Gastrocnemius medialis (tissue), 4 donors: ENCODE measurements around the gene GMPPA.
A peak's percentile ranks its signal among the peaks of the same experiment; 100 is the strongest.

Source experiments
- POLR2A ChIP-seq, 2 donors: fragments of 450-650 bp; IDR thresholded peaks; one replicate each; pipeline ENCODE4 v1.6.1; 2017; ENCODE audit warnings: antibody characterized with exemption in 2 of 2, mild to moderate bottlenecking in 2 of 2, moderate library complexity in 2 of 2
- TF ChIP-seq, protein P1 (sequence below), 5 experiments: fragments of 450-650 bp in 3 of 5; fragments of 200-600 bp in 2 of 5; sonication (generic) in 2 of 5; IDR thresholded peaks in 4 of 5; conservative IDR thresholded peaks in 1 of 5; 1 replicate in 4 of 5; 2 replicates in 1 of 5; pipeline ENCODE4 v1.5.1; 2016 to 2019; ENCODE audit warnings: antibody characterized with exemption in 5 of 5, mild to moderate bottlenecking in 3 of 5, moderate library complexity in 3 of 5

DNA sequence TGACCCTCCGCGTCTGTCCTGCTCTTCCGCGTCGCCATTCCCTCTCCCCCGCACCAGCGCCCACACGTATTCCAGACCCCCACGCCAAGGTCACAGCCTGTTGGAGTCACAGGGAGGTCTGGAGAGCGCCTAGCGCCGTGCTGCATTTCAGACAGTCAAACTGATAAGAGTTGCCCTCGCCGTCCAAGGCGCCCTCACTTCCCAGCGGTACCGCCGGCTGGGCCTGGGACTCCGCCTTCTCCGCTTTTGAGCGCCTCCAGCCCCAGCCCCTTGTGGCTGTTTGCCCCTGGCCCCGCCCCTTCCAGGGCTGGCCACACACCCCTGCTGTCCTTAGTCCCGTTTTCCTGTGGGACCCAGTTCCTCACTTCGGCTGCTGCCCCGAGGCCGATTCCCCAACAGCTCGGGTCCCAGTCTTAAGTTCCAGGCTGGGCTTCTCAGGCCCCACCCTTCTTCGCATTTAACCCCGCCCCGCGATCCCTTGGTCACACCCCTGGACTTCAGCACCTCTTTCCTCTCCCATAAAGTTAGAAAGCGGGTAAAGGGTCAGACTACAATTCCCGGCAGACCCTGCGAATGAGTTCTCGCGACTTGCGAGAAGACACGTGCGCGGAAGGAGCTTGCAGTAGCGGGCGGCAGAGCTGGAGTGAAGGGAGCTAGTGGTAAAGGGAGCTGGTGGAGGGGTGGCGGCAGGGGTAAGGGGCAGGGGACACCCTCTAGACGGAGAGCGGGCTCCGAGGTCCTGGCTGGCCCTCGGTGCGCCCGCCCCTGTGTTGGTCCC lies at the start of gene GMPPA:
- TF ChIP-seq, protein P1, sequence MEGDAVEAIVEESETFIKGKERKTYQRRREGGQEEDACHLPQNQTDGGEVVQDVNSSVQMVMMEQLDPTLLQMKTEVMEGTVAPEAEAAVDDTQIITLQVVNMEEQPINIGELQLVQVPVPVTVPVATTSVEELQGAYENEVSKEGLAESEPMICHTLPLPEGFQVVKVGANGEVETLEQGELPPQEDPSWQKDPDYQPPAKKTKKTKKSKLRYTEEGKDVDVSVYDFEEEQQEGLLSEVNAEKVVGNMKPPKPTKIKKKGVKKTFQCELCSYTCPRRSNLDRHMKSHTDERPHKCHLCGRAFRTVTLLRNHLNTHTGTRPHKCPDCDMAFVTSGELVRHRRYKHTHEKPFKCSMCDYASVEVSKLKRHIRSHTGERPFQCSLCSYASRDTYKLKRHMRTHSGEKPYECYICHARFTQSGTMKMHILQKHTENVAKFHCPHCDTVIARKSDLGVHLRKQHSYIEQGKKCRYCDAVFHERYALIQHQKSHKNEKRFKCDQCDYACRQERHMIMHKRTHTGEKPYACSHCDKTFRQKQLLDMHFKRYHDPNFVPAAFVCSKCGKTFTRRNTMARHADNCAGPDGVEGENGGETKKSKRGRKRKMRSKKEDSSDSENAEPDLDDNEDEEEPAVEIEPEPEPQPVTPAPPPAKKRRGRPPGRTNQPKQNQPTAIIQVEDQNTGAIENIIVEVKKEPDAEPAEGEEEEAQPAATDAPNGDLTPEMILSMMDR (IDR thresholded peaks at IDR 0.05 in 4 of 5, conservative IDR thresholded peaks at IDR 0.05 in 1 of 5), result peak in 1 of 5 experiments; percentile 25
- peak; percentile 83 to 89 for TF ChIP-seq POLR2A (IDR thresholded peaks at IDR 0.05)
